Astrocyte (in vitro differentiated cells and primary cell): ENCODE results near the gene CPED1.

Source experiments
- CTCF ChIP-seq: IDR thresholded peaks from 2 replicates; pipeline ENCODE4 v1.5.1; 2011; ENCODE audit warnings: low read depth, mild to moderate bottlenecking, inconsistent platforms, low read length, moderate library complexity; ENCODE audit not compliant: insufficient read depth
- EZH2 ChIP-seq: IDR thresholded peaks from 2 replicates; pipeline ENCODE4 v1.6.1; 2012; ENCODE audit warnings: mild to moderate bottlenecking, low read length, inconsistent platforms; ENCODE audit not compliant: insufficient read depth

- no peak for TF ChIP-seq CTCF
- no peak for TF ChIP-seq EZH2
Measured at GRCh38 chr7:121271098-121271497, 282.6 kb downstream of the CPED1 start.
